ENCODE results near the gene LIME1. TPM values are rescaled to one million over a fixed set of nuclear protein-coding genes. Genes with fewer than 3 reads are reported as not detected.

The LIME1 gene
- total and polyA plus RNA-seq, 10 of the 15 experiments (the other 5 are each of a cell fraction or from before 2014, with no cell fraction given) = 0.35 to 154 (median 49.9) TPM

DNA sequence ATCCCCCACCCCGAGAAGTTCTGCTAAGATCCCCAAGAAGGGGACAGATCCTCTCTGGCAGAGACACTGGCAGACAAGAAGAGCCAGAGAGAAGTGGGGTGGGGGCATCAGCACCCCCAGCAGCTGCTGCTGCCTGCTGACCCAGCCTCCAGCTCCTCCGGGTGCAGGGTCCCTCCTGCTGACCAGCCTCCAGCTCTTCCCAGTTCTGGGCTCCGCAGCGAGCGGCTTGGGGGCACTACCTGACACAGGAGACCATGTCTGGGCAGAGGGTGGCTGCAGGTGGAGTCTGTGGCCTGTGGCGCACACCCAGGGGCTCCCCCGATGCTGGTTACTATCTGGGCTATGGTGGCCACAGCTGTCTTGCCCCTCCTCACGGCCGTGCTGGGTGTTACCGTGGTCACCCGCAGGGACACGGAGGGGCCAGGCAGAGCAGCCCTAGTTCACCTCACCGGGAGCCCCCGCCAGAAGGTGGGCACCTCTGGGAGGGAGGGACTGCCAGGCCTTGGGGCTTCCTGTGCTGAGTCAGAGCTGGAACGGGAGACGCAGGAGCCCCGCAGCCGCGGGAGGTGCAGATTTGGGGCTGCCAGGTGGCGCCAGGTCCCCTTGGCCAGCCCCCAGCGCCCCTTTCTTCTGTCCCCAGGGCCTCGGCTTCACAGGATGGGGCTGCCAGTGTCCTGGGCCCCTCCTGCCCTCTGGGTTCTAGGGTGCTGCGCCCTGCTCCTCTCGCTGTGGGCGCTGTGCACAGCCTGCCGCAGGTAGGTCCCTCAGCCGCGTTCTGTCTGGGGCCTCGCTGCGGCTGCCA is 630 bp downstream of the LIME1 start (continued):
- peak; percentile 50 for TF ChIP-seq RUNX3 (IDR thresholded peaks at IDR 0.05; ENCODE audit: low read length)
- no peak for TF ChIP-seq NFYB (IDR thresholded peaks at IDR 0.05; ENCODE audit: insufficient read depth, low read depth, low read length)
- TF ChIP-seq CBFB (IDR thresholded peaks at IDR 0.05; ENCODE audit: low read depth) = peak; percentile 57
- TF ChIP-seq SREBF2 (IDR thresholded peaks at IDR 0.05; ENCODE audit: low read length) = no peak
- TF ChIP-seq POLR2AphosphoS5 (IDR thresholded peaks at IDR 0.05; ENCODE audit: low read length) = peak; percentile 19; the same call in 1 of the 2 replicates

GRCh38 chr20:63737695-63737944 is 1.2 kb downstream of the LIME1 start:
- Histone ChIP-seq H4K20me1 (ENCODE audit: control insufficient read depth, insufficient read depth) (no peaks in the 10 kb centered on the region), H3K4me1 (ENCODE audit: control insufficient read depth, insufficient read depth, low read length) (peaks cover 33% of the 10 kb centered on the region), H2AFZ (ENCODE audit: control insufficient read depth, low read depth, low read length) (no peak overlapping the region), H3K79me2 (ENCODE audit: control insufficient read depth, insufficient read depth, low read length) (peaks cover 20% of the 10 kb centered on the region), H3K27ac (ENCODE audit: control insufficient read depth, insufficient read depth) (peak overlapping the region; percentile 94), H3K9me3 (replicated peaks; ENCODE audit: control insufficient read depth, insufficient read depth, low read length) (no peaks in the 10 kb centered on the region), H3K36me3 (ENCODE audit: control insufficient read depth in 2 of 2, insufficient read depth in 2 of 2, low read length in 1 of 2) (peaks cover 5 to 27% of the 10 kb centered on the region in 2 experiments; a peak in 3 of 4 replicates), H3K27me3 (replicated peaks in 1 of 2; ENCODE audit: control insufficient read depth in 2 of 2, insufficient read depth in 2 of 2, low read length in 1 of 2) (no peaks in the 10 kb centered on the region), H3K4me2 (ENCODE audit: control insufficient read depth, insufficient read depth) (peak overlapping the region; percentile 93; the same call in 1 of the 2 replicates), H3K4me3 (peak overlapping the region; percentile 84), H3K9ac (ENCODE audit: control insufficient read depth, insufficient read depth, low read length) (no peak overlapping the region; the same call in 1 of the 2 replicates)
- ChIA-PET SMC1A (ENCODE audit: uncharacterized antibody, unreplicated experiment) (interaction anchor here (0.6 to 1.7 kb wide), 2 partner anchors 30 to 39 kb away, joined by 3 to 14 read pairs; partner anchors contain the start of genes ARFRP1 and ZGPAT), RAD21 (ENCODE audit: unreplicated experiment) (interaction anchor here (1.0 to 4.2 kb wide), 5 partner anchors 10 to 200 kb away, joined by 3 to 32 read pairs (median 5); partner anchors contain the start of genes ARFRP1, PTK6, RTEL1 and ZGPAT), CTCF (interaction anchor here (2.9 kb wide), 1 partner anchor 30 kb away, joined by 28 read pairs; the partner anchor contains the start of genes ARFRP1 and ZGPAT), POLR2A (interaction anchor here (2.1 kb wide), 1 partner anchor 127 kb away, joined by 4 read pairs; the partner anchor contains the start of gene TPD52L2)
- in situ Hi-C loops (cut with MboI) (no loop called here), intact Hi-C loops (cut with micrococcal nuclease; ENCODE audit: unreplicated experiment) (loop anchor here (2.0 kb wide), 2 partner anchors 31 to 127 kb away; partner anchors contain the start of genes ARFRP1 and TPD52L2)
- no TSS peak for BruUV-seq (replicated peaks)
- ATAC-seq = no peak
- TF ChIP-seq, protein P1, sequence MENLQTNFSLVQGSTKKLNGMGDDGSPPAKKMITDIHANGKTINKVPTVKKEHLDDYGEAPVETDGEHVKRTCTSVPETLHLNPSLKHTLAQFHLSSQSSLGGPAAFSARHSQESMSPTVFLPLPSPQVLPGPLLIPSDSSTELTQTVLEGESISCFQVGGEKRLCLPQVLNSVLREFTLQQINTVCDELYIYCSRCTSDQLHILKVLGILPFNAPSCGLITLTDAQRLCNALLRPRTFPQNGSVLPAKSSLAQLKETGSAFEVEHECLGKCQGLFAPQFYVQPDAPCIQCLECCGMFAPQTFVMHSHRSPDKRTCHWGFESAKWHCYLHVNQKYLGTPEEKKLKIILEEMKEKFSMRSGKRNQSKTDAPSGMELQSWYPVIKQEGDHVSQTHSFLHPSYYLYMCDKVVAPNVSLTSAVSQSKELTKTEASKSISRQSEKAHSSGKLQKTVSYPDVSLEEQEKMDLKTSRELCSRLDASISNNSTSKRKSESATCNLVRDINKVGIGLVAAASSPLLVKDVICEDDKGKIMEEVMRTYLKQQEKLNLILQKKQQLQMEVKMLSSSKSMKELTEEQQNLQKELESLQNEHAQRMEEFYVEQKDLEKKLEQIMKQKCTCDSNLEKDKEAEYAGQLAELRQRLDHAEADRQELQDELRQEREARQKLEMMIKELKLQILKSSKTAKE (IDR thresholded peaks at IDR 0.05; ENCODE audit: low read depth, poor library complexity, severe bottlenecking) = no peak
- TF ChIP-seq ZBTB11 (CRISPR knock-in tag; IDR thresholded peaks at IDR 0.05) = no peak
- TF ChIP-seq PAX5 (IDR thresholded peaks at IDR 0.05; ENCODE audit: borderline replicate concordance, low read depth, low read length) = no peak
- no peak for TF ChIP-seq RUNX3 (IDR thresholded peaks at IDR 0.05; ENCODE audit: low read length)
- no peak for TF ChIP-seq CHD1 (IDR thresholded peaks at IDR 0.05; ENCODE audit: low read depth, low read length)
- DNase-seq (ENCODE audit: low read depth, low spot score) = no peak
- no peak for FAIRE-seq
- WGBS (ENCODE audit: insufficient coverage, insufficient replicate concordance, low lambda C conversion rate, missing lambda C conversion rate) = under 1% methylated on average over 24 of the region's 26 CpGs

All from GM12878 (cell line).